HG02852 (cell line): ENCODE measurements around the gene MCUB.
"Not testable (repeated sequence)": the region's sequence is repeated elsewhere in the genome, so short reads cannot be mapped to it uniquely, and the experiment has no call there.

Source experiments
- ATAC-seq: cut with Tn5 transposase; IDR thresholded peaks from one replicate; pipeline ENCODE4 v1.9.1; 2021; ENCODE audit warnings: mild to moderate bottlenecking, moderate library complexity; ENCODE audit not compliant: unreplicated experiment

Gene MCUB

GRCh38 chr4:109675843-109676242 lies 115.8 kb downstream of the MCUB start:
- no peak for ATAC-seq

- ATAC-seq: no peak
Measured at GRCh38 chr4:109676886-109677285, 116.8 kb downstream of the MCUB start.

GRCh38 chr4:109678472-109678871 lies 118.4 kb downstream of the MCUB start:
- ATAC-seq: not testable (repeated sequence)

- not testable (repeated sequence) for ATAC-seq
Measured at GRCh38 chr4:109678925-109679324, 118.9 kb downstream of the MCUB start.

- no peak for ATAC-seq
Measured at GRCh38 chr4:109682875-109683274, 122.8 kb downstream of the MCUB start.

GRCh38 chr4:109683621-109684253 lies 123.7 kb downstream of the MCUB start:
- no peak for ATAC-seq

- ATAC-seq: no peak
Measured at GRCh38 chr4:109684727-109685126, 124.7 kb downstream of the MCUB start.

- peak; percentile 67 for ATAC-seq
Measured at GRCh38 chr4:109690690-109691410, 130.8 kb downstream of the MCUB start.

GRCh38 chr4:109691411-109691920 lies 131.4 kb downstream of the MCUB start:
- ATAC-seq: no peak

GRCh38 chr4:109698656-109699055 lies 138.6 kb downstream of the MCUB start:
- ATAC-seq: no peak

- ATAC-seq: no peak
Measured at GRCh38 chr4:109699553-109700225, 139.6 kb downstream of the MCUB start.

GRCh38 chr4:109701566-109702410 lies 141.7 kb downstream of the MCUB start:
- ATAC-seq: no peak

- peak; percentile 75 for ATAC-seq
Measured at GRCh38 chr4:109702950-109703663, 143.1 kb downstream of the MCUB start, which contains the start of gene CASP6. Gene CASP6 (minus strand): TSS chr4:109703445. CDS start chr4:109703395, 50 bp downstream.

GRCh38 chr4:109703664-109704361 lies 143.8 kb downstream of the MCUB start:
- no peak for ATAC-seq

- no peak for ATAC-seq
Measured at GRCh38 chr4:109708435-109708834, 148.4 kb downstream of the MCUB start.

- peak; percentile 99 for ATAC-seq
Measured at GRCh38 chr4:109708990-109709389, 148.9 kb downstream of the MCUB start.

- ATAC-seq: no peak
Measured at GRCh38 chr4:109713500-109713899, 153.5 kb downstream of the MCUB start.

- no peak for ATAC-seq
Measured at GRCh38 chr4:109718759-109719158, 158.7 kb downstream of the MCUB start.

GRCh38 chr4:109719604-109720003 lies 159.6 kb downstream of the MCUB start:
- no peak for ATAC-seq
